ENCODE measurements around the gene TUBA8.
A peak's percentile ranks its signal among the peaks of the same experiment; 100 is the strongest.
"Not testable (repeated sequence)": the region's sequence is repeated elsewhere in the genome, so short reads cannot be mapped to it uniquely, and the experiment has no call there.

TUBA8 gene

DNA sequence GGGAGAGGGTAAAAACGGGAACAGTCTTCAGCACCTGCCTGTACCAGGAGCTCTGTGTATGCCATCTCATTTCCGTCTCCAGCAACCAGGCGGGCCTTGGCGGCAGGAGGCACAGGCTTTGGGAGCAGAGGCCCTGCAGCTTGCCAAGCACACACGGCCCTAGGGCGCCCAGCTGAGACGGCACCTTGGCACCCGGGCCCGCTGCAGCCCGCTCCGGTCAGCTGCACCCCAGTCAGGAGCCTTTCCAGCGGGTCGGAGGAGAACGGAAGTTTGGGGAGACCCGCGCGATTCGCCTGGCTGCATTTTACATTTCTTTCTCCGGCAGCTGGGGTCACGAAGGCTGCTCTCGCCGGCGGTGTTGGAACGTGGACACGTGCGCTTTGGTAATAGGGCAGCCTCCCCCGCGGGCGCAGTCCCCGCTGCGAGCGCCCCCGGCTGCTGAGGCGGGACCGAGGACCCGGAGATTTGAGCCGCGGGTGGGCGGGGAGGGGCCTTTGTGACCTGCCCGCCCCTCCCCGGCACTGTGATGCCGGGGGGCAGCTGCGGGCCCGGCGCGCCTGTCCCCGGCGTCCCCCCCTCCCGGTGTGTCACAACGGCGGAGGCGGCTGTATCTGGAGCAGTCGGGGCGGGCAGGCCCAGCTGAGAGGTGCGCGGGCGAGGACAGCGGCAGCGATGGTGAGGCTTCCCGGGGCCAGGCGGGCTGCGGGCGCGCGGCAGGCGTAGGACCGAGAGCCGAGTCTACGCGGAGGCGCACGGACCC is at the start of gene TUBA8:
TSS of gene TUBA8 (plus strand) at position 616 of the 760 bp plus-strand sequence. CDS start at position 673, 57 bp downstream.
- peak; percentile 71 for DNase-seq

DNA sequence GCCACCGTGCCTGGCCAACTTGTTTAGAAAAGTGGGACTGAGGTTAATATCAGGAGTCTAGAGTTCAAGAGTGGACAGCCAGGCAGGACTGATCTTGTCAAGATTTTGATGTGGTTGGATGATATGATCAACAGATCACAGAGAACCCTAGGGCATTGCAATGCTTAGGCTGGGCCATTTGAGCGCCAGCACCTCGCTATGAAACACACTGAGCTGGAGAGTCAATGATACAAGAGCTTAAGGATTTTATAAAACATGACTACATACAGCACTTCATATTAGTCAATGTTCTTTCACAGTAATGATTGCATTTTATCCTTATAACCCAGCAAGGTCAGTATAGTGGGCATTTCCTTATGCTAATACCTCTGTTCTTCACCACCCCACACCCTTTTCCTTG is 48.2 kb upstream of the TUBA8 start:
- DNase-seq: no peak

DNA sequence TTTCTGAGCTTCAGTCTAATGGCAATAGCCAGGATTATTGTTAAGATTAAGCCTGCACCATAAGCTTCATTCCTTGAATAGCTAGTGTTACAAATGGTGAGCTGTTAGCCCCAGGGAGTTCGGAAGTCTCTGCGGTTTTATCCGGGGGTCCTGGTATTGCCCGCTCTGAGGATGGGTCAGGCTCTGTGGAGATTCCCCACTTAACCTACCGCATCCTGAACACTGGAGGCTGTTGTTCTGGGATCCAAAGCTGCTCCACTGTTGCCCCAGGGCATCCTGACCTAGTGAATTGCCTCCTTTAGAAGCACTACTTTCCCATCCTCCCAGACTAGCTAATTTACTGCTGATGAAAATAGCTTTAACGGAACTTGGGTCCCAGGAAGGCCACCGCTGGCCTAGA is 47.3 kb upstream of the TUBA8 start:
- DNase-seq: peak; percentile 98

DNA sequence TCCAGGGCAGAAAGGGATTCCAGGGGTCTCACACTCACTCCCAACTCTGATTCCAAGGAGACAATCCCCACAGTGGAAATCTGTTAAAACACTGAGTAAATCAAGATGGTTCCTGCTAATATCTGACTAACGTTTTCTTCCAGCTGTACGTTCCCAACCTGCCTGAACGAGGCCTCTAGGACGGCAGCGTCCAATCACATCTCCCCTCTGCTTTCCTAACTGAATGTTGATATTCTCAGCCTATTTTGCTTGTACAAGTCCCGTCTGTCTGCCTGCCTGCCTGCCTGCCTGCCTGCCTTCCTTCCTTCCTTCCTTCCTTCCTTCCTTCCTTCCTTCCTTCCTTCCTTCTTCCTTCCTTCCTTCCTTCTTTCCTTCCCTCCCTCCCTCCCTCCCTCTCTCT is 46.9 kb upstream of the TUBA8 start:
- DNase-seq: not testable (repeated sequence)

DNA sequence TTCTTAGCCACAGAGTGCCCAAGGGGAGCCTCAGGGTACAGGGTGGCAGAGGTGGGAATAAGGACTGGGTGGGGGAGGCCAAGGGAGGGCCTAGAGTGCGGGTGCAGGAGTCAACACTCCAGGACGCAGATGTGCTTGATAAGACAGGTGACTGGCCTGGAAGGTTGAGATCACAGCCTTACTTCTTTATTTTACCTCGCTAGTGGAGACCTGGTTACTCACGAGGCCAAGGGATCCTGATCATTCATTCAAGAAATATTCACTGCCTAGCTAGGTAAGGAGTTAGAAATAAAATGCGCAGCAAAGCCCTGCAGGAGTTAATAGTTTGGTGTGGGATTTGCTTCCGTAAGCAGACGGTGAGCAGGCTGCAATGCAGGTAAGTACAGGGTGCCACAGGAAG is 46.0 kb upstream of the TUBA8 start:
- no peak for DNase-seq

DNA sequence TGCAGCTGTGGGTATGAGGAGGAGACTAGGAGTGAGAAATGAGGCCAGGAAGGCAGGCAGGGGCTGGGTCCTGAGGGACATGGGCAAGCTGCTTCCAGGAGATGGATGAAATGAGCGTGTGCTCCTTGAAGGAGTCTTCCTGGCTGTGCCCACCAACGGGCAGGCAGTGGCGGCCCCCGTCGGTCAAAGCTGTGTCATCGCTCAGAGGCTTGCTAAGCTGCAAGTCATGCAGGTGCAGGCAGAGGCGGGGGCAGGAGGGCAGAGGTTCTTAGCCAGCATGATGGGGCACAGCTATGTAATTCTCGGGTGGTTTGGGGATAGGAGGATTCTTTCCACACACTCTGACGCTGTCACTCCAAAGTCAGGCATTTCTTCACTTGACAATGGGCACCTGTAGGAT is 45.4 kb upstream of the TUBA8 start:
- no peak for DNase-seq

DNA sequence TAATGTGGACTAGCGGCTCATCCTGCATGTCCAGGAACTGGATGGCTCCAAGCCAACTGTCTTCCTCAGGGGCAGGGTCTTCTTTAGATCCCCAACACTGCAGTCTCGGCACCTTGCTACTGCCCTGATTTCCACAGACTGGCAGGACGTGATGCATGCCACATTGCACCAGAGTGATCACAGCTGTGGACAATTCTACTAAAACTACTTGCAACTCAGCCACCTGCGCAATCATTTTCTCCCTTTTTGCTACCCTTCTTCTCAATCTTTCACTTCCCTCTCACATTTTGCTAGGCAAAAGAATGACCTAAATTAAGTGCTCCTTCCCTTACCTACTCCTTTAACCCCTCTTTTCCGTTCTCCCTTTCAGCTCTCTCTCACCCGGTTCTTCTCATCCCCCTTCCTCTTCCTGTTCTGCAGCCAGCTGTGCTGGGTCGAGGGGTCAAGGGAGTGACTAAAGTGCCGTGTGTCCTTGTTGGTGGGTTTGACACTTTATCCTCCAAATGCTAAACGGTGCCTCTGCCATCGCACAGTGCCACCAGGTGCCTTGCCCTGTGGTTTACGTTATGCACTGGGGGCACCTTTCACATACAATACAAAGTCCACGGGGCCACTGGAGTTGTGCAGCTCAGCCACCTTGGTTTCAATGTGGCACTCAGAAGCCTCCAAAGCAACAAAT is 44.3 kb upstream of the TUBA8 start:
- DNase-seq: no peak

DNA sequence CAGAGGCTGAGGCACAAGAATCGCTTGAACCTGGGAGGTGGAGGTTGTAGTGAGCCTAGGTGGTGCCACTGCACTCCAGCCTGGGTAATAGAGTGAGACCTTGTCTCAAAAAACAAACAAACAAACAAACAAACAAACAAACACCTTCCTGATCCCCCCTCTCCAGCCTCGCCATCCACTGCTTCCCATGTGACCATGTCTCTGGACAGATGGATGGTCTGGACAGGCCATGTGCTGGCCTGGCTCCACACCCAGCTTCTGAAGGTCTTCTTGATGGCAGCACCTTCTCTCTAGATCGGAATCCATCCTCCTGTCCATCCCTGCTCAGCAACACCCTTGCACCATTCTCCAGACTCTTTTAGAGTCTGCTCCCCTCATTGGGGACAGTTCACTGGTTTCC is 43.5 kb upstream of the TUBA8 start:
- no peak for DNase-seq

DNA sequence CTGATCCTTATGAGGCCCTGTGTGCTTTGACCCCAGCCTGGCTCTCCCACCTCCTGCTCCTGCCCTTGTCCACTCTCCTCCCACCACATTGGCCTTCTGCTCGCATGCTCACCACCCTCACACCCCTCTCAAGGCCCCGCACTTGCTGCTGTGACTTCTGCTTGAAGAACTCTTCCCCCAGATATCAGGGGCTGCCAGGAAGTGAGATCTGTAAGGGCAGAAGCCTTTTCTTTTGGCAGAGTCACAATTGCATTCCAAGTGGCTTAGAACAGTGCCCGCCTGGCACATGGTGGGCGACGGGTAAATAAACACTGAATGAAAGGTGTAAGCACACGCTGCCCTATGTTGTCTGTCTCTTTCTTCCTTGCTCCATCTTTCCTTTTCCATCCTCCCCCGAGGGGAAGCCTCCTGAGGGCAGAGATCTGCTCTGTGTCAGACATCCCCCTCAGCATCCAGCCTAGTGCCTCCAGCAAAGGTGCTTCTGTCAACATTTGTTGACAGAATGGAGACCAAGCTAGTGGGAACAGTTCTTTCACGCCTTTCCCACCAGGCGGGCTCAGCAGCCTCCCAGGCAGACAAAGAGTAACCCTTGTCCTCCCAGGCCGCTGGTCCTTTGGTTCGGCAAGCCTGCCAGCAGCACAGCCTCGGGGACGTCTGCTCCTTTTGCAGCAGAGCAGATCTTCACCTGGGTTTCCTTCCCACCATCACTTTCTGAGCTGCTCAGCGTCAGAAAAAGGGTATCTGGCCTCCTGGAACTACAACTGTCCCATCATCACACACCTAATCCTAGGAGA is 42.9 kb upstream of the TUBA8 start:
- peak; percentile 87 for DNase-seq

DNA sequence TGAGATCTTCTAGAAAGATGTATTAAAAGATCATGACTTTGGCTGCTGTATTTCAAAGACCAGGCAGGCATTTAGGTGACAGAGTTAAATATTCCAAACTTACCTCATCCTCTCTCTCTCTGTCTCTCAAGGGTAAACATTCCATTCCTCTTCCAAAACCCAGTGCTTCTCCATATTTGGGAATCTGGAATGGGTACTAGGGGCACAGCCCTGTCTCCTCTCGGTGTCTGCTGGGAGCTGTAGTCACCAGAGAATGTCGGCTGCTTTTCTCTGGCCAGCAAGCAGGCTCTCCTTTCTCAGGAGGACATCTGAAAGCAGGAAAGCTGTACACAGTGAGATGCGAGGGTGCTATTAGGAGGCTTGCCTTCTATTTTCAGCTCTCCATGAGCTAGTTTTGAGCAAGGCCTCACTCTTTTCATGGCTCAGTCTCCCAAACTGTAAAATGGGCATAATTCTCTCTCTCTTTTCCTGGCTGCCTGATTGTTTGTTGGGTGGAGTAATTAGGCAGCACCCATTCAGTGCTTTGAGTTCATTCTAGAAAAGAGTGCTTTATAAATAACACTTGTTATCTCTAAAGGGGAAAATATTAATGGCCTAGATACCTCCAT is 42.1 kb upstream of the TUBA8 start:
- DNase-seq: peak; percentile 80

DNA sequence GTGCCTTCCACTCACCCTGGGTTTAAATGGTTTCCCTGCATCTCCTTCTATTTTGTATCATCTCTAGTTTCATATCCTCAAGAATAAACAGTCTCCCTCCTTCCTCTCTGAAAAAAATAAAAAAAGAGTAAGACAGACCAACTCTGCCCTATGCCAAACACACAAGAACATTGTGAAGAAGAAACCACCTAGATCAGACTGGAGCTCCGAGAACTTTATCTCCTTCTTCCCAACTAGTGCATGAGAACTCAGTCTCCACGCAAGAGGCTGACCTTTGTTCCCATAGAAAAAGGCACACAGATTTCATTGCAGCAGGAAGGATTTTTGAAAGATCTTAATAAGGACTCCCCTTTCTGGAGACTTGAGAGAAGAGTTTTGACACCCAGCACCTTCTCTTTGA is 41.6 kb upstream of the TUBA8 start:
- DNase-seq: no peak

DNA sequence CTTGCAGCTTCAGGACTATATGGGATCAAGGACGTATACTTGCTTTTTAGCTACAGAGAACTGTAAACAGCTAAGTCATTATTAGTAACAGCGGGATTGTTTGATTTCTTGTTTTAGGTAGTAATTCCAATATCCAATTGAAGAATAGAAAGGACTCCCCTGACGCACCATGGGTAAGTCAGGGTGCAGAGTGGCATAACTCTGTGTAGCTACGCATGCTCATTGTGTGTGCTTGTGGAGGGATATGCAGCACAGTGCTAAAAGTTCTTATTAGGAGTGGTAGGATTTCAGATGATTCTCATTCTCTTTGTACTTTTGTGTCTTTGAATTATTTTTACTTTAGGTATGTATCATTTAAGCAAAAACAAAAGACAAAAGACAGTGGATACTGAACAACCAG is 40.6 kb upstream of the TUBA8 start:
- DNase-seq: no peak

DNA sequence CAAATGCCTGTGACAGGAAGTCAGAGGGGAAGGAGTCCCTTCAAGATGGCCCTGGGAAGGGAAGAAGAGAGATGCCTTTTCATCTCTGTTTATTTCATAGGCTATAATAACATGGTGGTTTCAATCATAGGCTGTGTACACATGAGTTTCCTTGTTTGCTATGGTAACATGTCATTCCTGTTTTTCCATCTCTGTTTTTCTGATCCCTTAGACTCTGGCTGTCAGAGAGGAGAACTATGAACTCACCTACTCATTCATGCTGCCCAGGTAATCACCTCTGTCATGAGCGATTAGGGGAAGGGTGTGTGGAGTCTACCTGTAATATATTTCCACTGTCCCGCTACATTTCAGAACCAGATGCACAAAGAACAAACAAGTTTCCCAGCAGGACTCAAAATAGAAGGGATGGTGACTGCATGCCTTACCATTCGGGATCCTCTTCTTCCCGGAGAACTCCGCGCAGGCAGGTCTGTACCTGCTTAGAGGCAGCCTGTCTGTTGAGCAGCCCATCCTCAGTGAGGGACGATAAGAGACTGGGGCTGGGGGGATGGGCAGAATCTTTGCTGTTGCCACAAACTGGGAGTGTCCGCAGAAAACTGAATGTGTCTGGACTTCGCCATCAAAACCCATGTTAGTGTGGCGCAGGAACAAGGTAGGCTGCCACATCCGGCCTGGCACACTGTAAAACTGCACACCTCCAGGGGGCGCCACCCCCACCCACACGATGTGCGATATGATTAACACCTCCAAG is 39.9 kb upstream of the TUBA8 start:
- no peak for DNase-seq

DNA sequence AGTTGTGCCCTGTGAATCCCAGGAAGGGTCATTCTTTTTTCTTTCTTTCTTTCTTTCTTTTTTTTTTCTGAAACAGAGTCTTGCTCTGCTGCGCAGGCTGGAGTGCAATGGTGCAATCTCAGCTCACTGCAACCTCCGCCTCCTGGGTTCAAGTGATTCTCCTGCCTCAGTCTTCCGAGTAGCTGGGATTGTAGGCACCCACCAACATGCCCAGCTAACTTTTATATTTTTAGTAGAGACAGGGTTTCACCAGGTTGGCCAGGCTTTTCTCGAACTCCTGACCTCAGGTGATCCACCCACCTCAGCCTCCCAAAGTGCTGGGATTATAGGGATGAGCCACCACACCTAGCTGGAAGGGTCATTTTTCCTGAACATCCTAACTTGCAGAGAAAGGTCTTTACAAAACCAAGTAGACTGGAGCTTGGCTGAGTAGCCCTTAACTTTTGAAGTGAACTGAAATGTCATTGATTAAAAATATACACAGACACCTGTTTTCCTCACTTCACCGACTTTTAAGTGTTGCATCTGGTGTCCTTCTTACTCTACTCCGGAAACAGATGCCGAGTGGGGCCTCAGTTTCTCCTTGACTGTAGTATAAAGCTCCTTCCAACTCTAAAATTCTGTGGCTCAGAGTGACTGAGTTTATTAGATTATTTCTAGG is 39.2 kb upstream of the TUBA8 start:
- not testable (repeated sequence) for DNase-seq

DNA sequence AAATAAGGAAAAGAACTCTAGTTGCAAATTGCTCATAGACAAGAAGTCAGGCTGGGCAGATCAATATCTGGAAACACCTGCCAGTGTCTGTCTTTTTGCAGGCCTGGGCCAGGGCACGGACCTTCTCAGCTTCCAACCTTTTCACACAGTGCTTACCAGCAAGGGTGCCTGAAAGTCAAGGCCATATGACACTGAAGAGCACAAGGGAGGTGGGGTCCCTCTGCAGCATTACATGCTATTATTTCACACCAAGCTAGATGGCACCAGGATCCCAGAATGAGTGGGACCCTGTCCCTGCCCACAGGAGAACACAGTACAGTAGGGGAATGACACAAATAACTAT is 38.7 kb upstream of the TUBA8 start:
- no peak for DNase-seq

DNA sequence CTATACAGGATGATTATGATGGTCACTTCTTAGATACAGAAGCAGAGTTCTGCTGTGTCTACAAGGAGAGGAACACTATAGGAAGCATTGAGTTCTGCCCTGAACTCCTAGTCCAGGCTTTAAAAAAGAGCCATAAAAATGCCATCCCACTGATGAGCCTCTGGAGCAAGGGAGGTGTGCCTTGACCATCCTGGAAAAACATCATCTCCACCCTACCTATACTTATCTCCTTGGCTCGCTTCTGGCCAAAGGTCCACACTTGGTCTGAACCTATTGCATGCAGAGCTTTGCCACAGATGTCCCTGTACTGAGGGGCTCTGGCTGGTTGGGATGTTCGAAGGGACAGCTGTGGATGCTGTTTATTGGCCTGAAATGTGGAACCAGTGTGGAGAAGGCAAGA is 37.1 kb upstream of the TUBA8 start:
- no peak for DNase-seq

DNA sequence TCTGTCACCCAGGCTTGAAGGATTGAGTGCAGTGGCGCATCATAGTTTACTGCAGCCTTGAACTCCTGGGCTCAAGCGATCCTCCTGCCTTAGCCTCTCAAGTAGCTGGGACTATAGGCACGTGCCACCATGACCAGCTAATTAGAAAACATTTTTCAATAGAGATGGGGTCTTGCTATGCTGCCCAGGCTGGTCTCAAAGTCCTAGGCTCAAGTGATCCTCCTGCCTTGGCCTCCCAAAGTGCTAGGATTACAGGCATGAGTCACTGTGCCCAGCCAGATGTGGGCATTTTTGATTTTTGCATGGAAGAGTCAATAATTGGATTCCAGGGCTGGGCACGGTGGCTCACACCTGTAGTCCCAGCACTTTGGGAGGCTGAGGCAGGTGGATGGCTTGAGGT is 36.7 kb upstream of the TUBA8 start:
- not testable (repeated sequence) for DNase-seq

DNA sequence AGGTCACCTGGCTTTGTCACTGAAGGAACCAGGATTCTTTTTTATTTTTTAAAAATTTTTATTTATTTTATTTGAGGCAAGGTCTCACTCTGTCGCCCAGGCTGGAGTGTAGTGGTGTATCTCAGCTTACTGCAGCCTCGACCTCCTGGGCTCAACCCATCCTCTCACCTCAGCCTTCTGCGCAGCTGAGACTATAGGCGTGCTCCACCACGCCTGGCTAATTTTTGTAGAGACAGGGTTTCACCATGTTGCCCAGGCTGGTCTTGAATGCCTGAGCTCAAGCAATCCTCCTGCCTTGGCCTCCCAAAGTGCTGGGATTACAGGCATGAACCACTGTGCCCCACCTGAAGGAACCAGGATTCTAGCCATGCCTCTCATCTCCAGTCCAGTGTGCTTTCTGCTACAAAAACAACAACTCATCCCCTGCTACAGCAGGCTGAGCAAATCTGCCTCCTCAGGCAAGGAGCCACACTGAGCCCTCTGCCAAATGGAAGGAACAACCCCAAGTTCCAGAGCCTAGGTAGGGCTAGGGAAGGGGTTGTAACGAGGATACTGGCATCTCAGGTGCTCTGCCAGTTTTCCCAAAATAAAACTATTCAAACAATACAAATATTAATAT is 35.4 kb upstream of the TUBA8 start:
- DNase-seq: no peak

DNA sequence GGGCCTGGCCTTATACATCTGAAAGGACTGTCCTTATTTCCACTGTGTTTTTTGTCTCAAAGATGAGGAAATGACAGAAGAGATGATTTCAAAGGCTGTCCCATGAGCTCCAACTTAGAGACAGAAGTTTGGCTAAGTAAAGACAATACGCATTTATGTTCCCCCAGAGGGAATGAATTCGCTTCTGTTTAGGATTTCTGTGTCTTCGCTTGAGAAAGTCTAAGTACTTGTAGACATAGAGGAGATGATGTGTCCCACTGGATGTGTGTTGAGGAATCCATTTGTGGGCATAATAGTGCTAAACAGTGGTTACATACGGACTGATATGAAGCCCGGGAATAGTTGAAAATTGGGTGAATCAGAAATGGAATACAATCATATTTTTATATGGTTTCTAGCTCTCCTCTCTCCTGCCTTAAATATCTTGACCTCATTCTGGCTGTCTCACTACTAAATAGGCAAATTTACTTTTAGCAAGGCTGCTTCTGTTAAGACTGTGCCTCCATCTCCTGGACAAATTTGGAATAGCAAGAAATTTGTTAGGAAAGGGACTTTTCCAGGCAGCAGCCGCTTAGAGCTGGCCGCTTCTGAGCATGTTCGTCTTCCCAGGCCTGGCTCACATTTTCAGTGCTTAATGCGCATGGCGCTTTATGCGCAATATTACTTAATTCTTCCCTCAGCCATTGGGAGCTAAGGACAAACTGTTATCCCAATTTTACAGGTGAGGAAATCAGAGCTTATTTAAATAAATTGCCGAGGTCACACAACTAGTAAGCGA is 34.7 kb upstream of the TUBA8 start:
- DNase-seq: peak; percentile 76

DNA sequence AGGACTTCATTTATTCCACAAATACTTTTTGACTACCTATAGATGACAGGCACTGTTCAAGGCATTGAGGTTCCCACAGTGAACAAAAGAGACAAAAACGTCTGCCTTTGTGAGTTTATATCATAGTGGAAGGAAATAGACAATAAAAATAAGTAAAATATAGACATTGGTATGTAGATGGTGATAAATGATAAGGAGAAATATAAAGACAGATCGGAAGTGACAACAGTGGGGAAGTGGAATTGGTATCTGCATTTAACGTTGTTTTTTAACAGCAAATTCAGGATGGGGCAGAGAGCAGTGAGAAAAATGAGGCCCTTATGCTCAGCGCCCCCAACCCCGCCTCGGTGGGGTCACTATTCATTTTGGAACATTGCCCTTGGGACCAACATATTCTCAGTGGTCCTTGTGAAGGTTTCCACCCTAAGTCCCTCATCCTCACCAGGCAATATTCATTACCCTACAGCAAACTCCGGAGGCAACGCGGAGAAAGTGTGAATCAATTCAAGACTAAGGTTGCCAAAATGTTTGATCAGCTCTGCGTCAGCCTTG is 33.4 kb upstream of the TUBA8 start:
- no peak for DNase-seq

All from islet precursor cell (in vitro differentiated cells).